Measurements from ENCODE around the gene RAP1GAP. TPM values are rescaled to one million over a fixed set of nuclear protein-coding genes. Genes with fewer than 3 reads are reported as not detected.

The RAP1GAP gene
- total RNA-seq, 2 donors from 2014 or later: 8.0 to 8.2 TPM

DNA sequence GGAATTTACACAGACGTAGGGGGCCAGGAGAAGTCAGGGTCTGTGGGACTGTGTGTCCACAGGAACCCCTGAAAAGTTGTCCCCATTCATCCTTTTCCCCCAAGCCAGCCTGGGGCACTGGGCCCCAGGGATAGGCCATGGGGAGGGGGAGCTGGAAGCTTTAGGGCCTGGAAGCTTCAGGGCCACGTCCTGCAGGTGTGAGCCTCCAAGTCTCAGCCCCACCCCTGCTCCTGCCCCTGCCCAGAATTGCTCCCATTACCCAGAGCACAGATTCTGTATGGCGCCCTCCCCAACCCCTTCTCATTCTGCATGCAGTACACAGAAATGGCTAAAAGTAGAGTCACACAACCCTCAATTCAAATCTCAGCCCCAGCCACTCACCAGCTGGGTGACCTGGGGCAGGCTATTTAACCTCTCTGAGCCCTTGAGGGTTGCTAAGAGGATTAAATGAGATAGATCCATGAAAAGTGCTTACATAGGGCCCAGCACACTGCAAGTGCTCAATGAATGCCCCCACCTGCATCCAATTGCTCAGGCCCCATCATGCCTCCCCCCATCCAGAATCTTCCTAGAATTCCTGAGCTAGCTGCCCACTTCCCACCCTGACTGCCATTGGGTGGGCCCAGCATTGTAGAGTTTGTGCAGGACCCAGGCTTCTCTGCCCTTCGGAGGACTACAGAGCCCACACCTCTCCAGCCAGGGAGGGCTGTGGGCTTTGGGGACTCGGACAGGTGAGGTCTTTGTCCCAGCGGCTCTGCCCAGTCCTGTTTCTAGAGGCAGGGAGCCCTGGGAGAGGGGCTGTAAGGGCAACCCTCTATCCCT, 6.5 kb downstream of the RAP1GAP start:
- no peak overlapping the region for H3K4me3 ChIP-seq (ENCODE audit: low read length)
- Mint-ChIP-seq H3K36me3 (ENCODE audit: low read depth) (no peaks in the 10 kb centered on the region), H3K4me1 (peaks cover 3% of the 10 kb centered on the region), H3K27ac (no peak overlapping the region), H3K9me3 (no peaks in the 10 kb centered on the region), H3K27me3 (ENCODE audit: insufficient read depth) (peaks cover 28% of the 10 kb centered on the region), H3K4me3 (no peak overlapping the region)
- H3K27ac ChIP-seq (ENCODE audit: low read depth, low read length): no peak overlapping the region
- TF ChIP-seq, protein P1, sequence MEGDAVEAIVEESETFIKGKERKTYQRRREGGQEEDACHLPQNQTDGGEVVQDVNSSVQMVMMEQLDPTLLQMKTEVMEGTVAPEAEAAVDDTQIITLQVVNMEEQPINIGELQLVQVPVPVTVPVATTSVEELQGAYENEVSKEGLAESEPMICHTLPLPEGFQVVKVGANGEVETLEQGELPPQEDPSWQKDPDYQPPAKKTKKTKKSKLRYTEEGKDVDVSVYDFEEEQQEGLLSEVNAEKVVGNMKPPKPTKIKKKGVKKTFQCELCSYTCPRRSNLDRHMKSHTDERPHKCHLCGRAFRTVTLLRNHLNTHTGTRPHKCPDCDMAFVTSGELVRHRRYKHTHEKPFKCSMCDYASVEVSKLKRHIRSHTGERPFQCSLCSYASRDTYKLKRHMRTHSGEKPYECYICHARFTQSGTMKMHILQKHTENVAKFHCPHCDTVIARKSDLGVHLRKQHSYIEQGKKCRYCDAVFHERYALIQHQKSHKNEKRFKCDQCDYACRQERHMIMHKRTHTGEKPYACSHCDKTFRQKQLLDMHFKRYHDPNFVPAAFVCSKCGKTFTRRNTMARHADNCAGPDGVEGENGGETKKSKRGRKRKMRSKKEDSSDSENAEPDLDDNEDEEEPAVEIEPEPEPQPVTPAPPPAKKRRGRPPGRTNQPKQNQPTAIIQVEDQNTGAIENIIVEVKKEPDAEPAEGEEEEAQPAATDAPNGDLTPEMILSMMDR (conservative IDR thresholded peaks at IDR 0.05): no peak
- no peak overlapping the region for H3K9ac ChIP-seq (ENCODE audit: extremely low read depth, low read length, poor library complexity, severe bottlenecking)
- DNase-seq: no peak
- no peaks in the 10 kb centered on the region for H3K4me1 ChIP-seq (ENCODE audit: control insufficient read depth, insufficient read depth, low read length)
- H3K9me3 ChIP-seq (ENCODE audit: control insufficient read depth, low read length): no peaks in the 10 kb centered on the region
- peaks cover 26% of the 10 kb centered on the region for H3K27me3 ChIP-seq (ENCODE audit: control insufficient read depth, insufficient read depth, low read length, poor library complexity, severe bottlenecking)
- no peaks in the 10 kb centered on the region for H3K36me3 ChIP-seq (ENCODE audit: control insufficient read depth, insufficient read depth, low read length)
- 86 to 100% methylated on average over 1 to 6 of the region's 6 CpGs for WGBS, 2 experiments (ENCODE audit: insufficient coverage in 1 of 2, insufficient read length in 1 of 2)

DNA sequence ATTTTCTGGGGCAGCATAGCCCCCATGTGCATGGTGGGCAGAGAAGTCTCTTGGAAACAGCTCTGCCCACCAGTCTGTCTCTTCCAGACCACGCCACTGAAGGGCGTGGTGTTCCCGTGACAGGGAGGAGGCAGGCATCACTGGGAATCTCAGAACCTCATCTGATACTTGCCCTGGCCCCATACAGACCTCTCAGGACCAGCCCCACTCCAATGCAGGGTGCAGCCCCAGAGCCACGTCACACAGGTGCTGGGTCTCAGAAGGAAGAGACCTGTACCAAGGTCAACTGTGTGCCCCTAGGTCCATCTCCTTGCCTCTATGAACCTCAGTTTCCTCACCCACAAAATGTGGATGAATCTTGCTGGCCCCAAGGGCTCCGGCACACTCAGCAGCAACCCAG, 7.3 kb downstream of the RAP1GAP start:
- H3K9ac ChIP-seq (ENCODE audit: extremely low read depth, low read length, poor library complexity, severe bottlenecking): no peak overlapping the region
- Mint-ChIP-seq H3K4me3 (no peak overlapping the region), H3K4me1 (peaks cover 3% of the 10 kb centered on the region), H3K27me3 (ENCODE audit: insufficient read depth) (peaks cover 25% of the 10 kb centered on the region), H3K27ac (no peak overlapping the region), H3K36me3 (ENCODE audit: low read depth) (no peaks in the 10 kb centered on the region), H3K9me3 (no peaks in the 10 kb centered on the region)
- no peaks in the 10 kb centered on the region for H3K9me3 ChIP-seq (ENCODE audit: control insufficient read depth, low read length)
- H3K27me3 ChIP-seq (ENCODE audit: control insufficient read depth, insufficient read depth, low read length, poor library complexity, severe bottlenecking): peaks cover 26% of the 10 kb centered on the region
- H3K4me3 ChIP-seq (ENCODE audit: low read length): no peak overlapping the region
- H3K36me3 ChIP-seq (ENCODE audit: control insufficient read depth, insufficient read depth, low read length): no peaks in the 10 kb centered on the region
- H3K27ac ChIP-seq (ENCODE audit: low read depth, low read length): no peak overlapping the region
- DNase-seq: no peak
- no peaks in the 10 kb centered on the region for H3K4me1 ChIP-seq (ENCODE audit: control insufficient read depth, insufficient read depth, low read length)
- WGBS, 2 experiments (ENCODE audit: insufficient coverage in 1 of 2, insufficient read length in 1 of 2): 89 to 93% methylated on average over 5 of the region's 5 CpGs
- TF ChIP-seq, protein P1 (conservative IDR thresholded peaks at IDR 0.05): no peak

DNA sequence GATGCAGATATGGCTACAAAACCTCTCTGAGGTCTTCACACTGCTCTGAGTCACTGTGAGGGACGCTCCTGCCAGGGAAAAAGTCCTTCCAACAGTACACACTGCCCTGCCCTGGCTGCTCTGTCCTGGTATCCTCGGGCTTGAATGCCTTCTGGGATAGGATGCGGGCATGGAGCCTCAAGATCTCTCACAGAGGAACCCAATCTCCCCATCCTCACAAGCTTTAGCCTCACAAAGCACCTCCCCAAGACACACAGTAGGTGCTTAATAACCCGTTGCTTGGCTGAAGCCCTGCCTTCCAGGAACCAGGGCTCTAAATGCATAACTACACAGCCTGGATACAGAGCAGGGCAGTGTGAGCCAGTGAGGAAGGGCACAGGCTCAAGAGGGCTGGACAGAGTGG, 9.2 kb downstream of the RAP1GAP start:
- TF ChIP-seq, protein P1 (conservative IDR thresholded peaks at IDR 0.05): no peak
- no peak overlapping the region for H3K4me3 ChIP-seq (ENCODE audit: low read length)
- peak overlapping the region; percentile 54 for H3K4me3 Mint-ChIP-seq

More for the DNA sequence above, 9.2 kb downstream of the RAP1GAP start:
- no peaks in the 10 kb centered on the region for H3K36me3 ChIP-seq (ENCODE audit: control insufficient read depth, insufficient read depth, low read length)
- no peak for DNase-seq
- Mint-ChIP-seq H3K4me1 (peaks cover 3% of the 10 kb centered on the region), H3K36me3 (ENCODE audit: low read depth) (no peaks in the 10 kb centered on the region), H3K27me3 (ENCODE audit: insufficient read depth) (peaks cover 25% of the 10 kb centered on the region), H3K9me3 (no peaks in the 10 kb centered on the region), H3K27ac (no peak overlapping the region)
- peaks cover 26% of the 10 kb centered on the region for H3K27me3 ChIP-seq (ENCODE audit: control insufficient read depth, insufficient read depth, low read length, poor library complexity, severe bottlenecking)
- no peaks in the 10 kb centered on the region for H3K4me1 ChIP-seq (ENCODE audit: control insufficient read depth, insufficient read depth, low read length)
- no peaks in the 10 kb centered on the region for H3K9me3 ChIP-seq (ENCODE audit: control insufficient read depth, low read length)
- no peak overlapping the region for H3K9ac ChIP-seq (ENCODE audit: extremely low read depth, low read length, poor library complexity, severe bottlenecking)
- H3K27ac ChIP-seq (ENCODE audit: low read depth, low read length): no peak overlapping the region
- 22 to 64% methylated on average over 2 to 4 of the region's 4 CpGs for whole genome bisulfite sequencing, 2 experiments (ENCODE audit: insufficient coverage in 1 of 2, insufficient read length in 1 of 2)
